Measurements from ENCODE around the gene LIN7C.
A peak's percentile ranks its signal among the peaks of the same experiment; 100 is the strongest.

Gene LIN7C

DNA sequence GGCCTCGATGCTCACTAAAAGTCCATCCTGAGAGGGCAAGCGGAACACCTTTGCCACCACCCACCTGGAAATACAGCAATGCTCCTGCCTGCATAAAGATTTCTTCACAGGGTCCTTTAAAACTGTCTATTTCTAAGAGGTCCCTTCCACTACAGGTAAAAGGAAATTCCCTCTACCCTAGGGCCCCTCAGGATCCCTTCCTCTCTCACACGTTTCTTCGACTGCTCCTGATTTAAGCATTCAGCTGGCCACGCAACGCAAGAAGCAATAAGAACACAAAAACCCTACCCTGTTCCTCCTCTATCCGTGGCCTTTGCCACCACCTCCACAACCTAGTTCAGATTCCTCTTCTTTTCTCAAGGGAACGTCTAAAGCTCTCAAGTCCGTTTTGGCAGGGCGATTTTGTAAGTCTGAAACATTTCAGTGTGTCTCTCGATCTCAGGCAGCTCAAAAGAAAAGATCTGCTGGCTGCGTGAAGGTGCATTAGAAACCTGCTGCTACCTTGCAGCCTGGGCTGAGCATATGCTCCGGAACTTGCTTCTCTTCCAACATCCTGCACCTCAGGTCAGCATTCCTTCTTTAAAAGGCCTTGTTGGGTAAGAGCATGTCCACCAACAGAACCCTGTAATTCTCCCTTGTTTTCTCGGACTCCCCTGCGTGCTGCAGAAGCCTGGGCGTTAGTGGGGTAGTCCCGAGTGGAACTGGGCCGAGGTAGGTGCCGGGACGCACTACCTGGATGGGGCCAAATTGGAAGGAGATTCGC, 35.6 kb downstream of the LIN7C start:
- Mint-ChIP-seq H3K4me1 (ENCODE audit: low read depth) (peaks cover 3% of the 10 kb centered on the region), H3K9me3 (no peaks in the 10 kb centered on the region), H3K27me3 (ENCODE audit: low read depth) (peaks cover 67% of the 10 kb centered on the region), H3K36me3 (ENCODE audit: low read depth) (peaks cover 1% of the 10 kb centered on the region), H3K4me3 (peak overlapping the region; percentile 61), H3K27ac (no peak overlapping the region)
- DNase-seq (ENCODE audit: low spot score) = no peak

DNA sequence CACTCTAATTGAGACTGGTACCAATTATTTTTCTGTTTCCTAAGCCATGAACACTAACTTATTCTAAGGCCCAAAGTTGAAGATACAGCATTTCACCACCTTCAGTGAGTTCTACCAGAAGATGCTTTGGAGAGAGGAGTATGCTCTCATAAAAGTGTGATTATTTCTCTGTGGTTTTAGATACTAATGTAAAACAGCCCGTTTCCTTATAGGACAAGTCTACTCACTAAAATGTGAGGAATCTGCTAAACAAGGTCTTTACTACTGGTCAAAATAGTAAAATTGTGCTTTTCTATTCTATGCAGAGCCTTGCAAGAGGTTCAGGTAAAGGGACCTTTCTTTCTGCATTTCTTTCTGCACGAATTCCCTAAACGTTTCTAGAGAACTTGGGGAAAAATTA, 36.4 kb downstream of the LIN7C start:
- H3K9me3 Mint-ChIP-seq = no peaks in the 10 kb centered on the region
- DNase-seq (ENCODE audit: low spot score) = no peak
- no peak overlapping the region for H3K4me3 Mint-ChIP-seq
- H3K27me3 Mint-ChIP-seq (ENCODE audit: low read depth) = peaks cover 62% of the 10 kb centered on the region
- H3K36me3 Mint-ChIP-seq (ENCODE audit: low read depth) = peaks cover 1% of the 10 kb centered on the region
- no peak overlapping the region for H3K27ac Mint-ChIP-seq
- peaks cover 3% of the 10 kb centered on the region for H3K4me1 Mint-ChIP-seq (ENCODE audit: low read depth)

DNA sequence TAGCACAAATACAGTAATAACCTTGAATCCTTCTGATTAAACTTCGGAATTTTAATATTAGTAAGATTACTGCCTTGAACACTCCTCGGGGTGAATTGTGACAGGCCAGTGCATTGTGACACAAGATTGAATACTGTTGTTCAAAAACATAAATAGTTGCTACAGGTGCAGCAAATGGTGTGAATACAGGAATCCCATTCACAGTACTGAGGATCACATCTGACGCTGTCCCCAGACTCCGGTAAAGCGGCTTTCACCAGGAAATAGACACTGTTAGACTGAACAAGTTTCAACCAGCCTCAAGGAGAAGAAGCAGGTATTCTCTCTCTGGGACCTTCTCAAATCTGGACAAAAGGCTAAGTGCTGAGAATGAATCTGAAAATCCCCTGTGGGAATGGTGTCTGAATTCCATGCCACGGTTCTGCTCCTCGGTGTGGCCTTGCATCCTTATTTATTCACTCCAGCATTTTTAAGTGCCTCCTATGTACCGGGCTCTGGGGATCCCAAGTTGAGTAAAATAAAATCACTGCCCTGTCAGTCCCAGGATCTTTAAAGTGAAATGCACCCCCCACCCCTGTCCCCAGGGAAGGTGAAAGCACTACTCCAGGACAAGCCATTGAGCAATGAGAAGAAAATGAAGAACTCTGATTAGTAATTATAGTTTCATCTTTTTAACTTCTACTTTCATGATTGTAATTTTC, 37.4 kb downstream of the LIN7C start:
- Mint-ChIP-seq H3K4me3 (no peak overlapping the region), H3K9me3 (no peaks in the 10 kb centered on the region), H3K36me3 (ENCODE audit: low read depth) (peaks cover 1% of the 10 kb centered on the region), H3K27ac (no peak overlapping the region), H3K4me1 (ENCODE audit: low read depth) (peaks cover 3% of the 10 kb centered on the region), H3K27me3 (ENCODE audit: low read depth) (peaks cover 54% of the 10 kb centered on the region)
- DNase-seq (ENCODE audit: low spot score) = no peak

DNA sequence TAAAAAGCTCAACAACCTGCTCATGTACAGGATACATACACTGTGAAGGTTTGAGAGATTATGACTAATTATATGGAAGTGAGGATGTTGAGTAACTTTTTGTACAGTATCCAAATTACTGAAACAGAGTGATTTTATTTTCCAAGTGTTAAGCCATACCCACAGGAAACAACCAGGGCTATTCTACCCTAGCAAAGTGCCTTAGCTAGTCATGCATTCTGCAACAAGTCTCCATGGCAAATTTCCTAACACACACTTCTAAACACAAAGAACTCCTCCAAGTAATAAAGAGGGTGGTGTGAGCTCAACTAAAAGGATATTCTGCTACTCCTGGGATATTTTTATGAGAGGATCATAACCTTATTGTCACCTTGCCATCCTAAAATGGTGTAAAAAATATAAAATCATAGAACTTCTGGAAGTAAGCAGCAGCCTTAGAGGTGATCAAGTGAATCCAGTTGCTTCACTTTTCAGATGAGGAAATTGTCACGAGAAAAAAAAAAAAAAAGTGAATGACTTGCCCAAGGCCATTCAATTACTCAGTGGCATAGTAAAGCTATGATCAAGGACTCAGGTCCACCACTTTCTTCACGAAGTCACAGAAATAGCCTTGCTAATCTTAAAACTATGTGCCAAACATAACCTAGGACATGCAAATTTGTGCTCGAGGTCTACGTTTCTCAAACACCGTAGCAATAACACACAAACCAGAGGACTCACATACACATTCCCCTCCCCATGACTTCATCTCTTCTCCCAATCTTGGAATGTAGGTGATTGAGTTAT, 38.2 kb downstream of the LIN7C start:
- Mint-ChIP-seq H3K4me1 (ENCODE audit: low read depth) (peaks cover 3% of the 10 kb centered on the region), H3K27ac (no peak overlapping the region), H3K9me3 (no peaks in the 10 kb centered on the region), H3K27me3 (ENCODE audit: low read depth) (peaks cover 49% of the 10 kb centered on the region), H3K4me3 (no peak overlapping the region), H3K36me3 (ENCODE audit: low read depth) (peaks cover 1% of the 10 kb centered on the region)
- no peak for DNase-seq (ENCODE audit: low spot score)

DNA sequence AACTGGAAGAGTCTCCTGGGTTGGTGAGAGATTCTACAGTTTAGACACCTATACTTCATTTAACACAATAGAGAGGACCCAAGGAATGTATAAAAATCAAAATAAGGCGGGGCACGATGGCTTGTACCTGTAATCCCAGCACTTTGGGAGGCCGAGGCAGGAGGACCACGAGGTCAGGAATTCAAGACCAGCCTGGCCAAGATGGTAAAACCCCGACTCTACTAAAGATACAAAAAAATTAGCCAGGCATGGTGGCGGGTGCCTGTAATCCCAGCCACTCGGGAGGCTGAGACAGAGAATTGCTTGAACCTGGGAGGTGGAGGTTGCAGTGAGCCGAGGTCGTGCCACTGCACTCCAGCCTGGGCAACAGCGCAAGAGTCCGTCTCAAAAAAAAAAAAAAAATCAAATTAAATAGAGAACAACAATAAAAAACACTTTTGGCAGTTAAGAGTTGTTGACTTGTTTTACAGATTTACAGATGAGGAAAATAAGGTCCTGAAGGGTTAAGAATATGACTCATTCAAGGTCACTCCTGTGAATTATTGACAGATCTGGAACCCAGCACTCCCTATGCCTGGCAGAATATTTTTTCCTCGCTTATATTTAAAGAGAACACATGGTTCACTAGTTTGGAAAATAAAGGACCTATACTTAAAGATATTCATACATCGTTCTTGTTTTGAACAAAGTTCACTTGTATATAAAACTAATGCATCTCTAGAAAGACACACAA, 39.2 kb downstream of the LIN7C start:
- no peaks in the 10 kb centered on the region for H3K36me3 Mint-ChIP-seq (ENCODE audit: low read depth)
- no peak overlapping the region for H3K27ac Mint-ChIP-seq
- H3K4me1 Mint-ChIP-seq (ENCODE audit: low read depth) = no peaks in the 10 kb centered on the region
- H3K9me3 Mint-ChIP-seq = no peaks in the 10 kb centered on the region
- H3K4me3 Mint-ChIP-seq = no peak overlapping the region
- H3K27me3 Mint-ChIP-seq (ENCODE audit: low read depth) = peaks cover 39% of the 10 kb centered on the region
- no peak for DNase-seq (ENCODE audit: low spot score)

DNA sequence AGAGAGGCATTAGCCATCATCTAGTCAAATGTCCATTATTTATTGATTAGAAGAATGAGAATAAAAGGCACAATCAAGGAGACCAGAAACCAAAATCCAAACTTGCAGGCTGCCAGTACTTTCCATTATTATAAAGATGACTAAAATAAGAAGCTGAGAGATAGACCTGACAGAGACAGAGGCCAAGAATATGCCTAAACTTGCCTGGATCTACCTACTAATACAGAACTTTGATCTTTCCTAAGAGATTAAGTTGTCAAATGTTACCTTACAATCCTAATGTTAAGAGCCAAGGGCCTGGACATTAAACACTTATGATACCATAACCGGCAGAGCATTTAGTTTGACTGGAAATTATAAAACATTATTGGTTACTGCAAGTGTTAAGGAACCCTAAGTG, 40.2 kb downstream of the LIN7C start:
- Mint-ChIP-seq H3K27ac (no peak overlapping the region), H3K27me3 (ENCODE audit: low read depth) (peaks cover 36% of the 10 kb centered on the region)

DNA sequence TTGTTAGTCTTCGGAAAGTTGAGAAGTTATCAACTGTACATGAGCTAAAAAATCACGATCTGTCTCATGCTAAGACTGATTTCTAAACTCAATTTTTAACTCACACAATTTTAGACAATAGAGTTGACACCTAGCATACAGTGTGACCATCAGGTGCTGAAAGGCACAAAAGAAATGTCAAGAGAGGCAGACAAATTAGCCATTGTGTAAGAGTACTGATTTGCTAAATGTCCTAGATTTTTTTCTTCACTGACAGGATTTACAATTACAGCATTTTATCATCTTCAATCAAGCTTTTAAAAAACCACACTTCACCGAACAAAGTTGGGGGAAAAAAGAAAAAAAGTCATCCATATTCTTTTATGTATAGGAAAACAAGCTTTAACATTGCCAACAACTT, 40.9 kb downstream of the LIN7C start:
- Mint-ChIP-seq H3K4me3 (no peak overlapping the region), H3K27me3 (ENCODE audit: low read depth) (peaks cover 29% of the 10 kb centered on the region), H3K27ac (no peak overlapping the region), H3K36me3 (ENCODE audit: low read depth) (no peaks in the 10 kb centered on the region), H3K9me3 (no peaks in the 10 kb centered on the region), H3K4me1 (ENCODE audit: low read depth) (no peaks in the 10 kb centered on the region)
- no peak for DNase-seq (ENCODE audit: low spot score)

More for the DNA sequence above, 40.2 kb downstream of the LIN7C start:
- H3K36me3 Mint-ChIP-seq (ENCODE audit: low read depth) = no peaks in the 10 kb centered on the region
- H3K4me1 Mint-ChIP-seq (ENCODE audit: low read depth) = no peaks in the 10 kb centered on the region
- DNase-seq (ENCODE audit: low spot score) = no peak
- no peaks in the 10 kb centered on the region for H3K9me3 Mint-ChIP-seq
- no peak overlapping the region for H3K4me3 Mint-ChIP-seq

DNA sequence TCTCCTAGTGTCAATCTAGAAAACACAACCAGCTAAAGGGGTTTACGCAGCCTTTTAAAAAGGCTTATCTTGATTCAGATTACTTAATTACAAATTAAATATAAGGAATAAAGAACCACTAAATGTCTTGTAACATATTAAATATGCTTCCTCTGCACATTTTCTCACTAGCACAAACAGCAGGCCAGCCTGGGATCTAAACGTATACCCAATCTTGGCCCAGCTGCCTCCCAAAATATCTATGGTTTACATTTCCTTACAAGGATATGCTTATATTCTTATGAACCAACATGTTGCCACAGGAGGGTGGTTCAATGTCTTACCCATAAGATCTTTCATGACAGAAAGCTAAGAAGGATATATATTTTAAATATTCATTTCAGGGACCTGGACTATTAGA, 41.7 kb downstream of the LIN7C start:
- no peak overlapping the region for H3K4me3 Mint-ChIP-seq
- no peak overlapping the region for H3K27ac Mint-ChIP-seq
- no peak for DNase-seq (ENCODE audit: low spot score)
- peaks cover 22% of the 10 kb centered on the region for H3K27me3 Mint-ChIP-seq (ENCODE audit: low read depth)
- no peaks in the 10 kb centered on the region for H3K36me3 Mint-ChIP-seq (ENCODE audit: low read depth)
- no peaks in the 10 kb centered on the region for H3K4me1 Mint-ChIP-seq (ENCODE audit: low read depth)
- H3K9me3 Mint-ChIP-seq = no peaks in the 10 kb centered on the region

DNA sequence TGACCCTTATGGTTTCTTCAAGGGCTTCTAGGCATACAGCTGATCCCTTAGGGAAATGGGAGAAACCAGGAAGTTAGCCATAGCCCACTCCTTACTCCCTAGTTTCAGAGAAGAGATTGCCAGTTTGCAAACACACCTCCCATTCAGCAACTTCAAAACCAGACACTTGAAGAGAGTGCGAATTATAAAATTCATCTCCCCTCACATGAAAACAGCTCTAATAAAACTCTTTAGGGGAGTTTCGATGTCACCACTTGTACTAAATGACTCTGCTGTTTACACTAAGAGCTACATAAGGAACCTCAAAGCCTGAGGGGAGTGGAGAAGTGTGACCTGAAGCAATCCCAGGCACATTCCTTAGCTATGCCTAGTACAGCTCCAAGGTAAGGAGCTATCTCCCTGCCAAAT, 42.3 kb downstream of the LIN7C start:
- DNase-seq (ENCODE audit: low spot score) = no peak
- Mint-ChIP-seq H3K27ac (no peak overlapping the region), H3K9me3 (no peaks in the 10 kb centered on the region), H3K27me3 (ENCODE audit: low read depth) (peaks cover 16% of the 10 kb centered on the region), H3K36me3 (ENCODE audit: low read depth) (no peaks in the 10 kb centered on the region), H3K4me1 (ENCODE audit: low read depth) (no peaks in the 10 kb centered on the region), H3K4me3 (no peak overlapping the region)

DNA sequence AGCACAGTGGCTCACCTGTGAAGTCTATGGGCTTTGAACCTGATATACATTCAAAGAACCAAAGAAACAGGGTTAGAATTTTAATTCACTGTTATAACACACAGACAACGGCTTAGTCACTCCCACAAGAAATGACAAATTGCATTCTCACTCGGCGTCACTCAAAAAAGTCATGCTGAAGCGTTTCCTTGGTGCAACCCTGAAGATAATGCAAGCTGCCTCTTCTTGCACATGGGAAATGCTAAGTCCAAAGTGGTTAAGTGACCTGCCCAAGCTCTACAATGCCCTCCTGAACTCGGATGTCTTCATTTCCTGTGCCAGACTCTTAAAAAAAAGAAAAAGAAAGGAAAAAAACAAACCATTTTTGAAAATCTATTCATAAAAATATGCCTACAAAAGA, 44.0 kb downstream of the LIN7C start:
- Mint-ChIP-seq H3K4me3 (no peak overlapping the region), H3K36me3 (ENCODE audit: low read depth) (no peaks in the 10 kb centered on the region), H3K27ac (no peak overlapping the region), H3K4me1 (ENCODE audit: low read depth) (no peaks in the 10 kb centered on the region), H3K27me3 (ENCODE audit: low read depth) (peaks cover 3% of the 10 kb centered on the region), H3K9me3 (no peaks in the 10 kb centered on the region)
- no peak for DNase-seq (ENCODE audit: low spot score)

DNA sequence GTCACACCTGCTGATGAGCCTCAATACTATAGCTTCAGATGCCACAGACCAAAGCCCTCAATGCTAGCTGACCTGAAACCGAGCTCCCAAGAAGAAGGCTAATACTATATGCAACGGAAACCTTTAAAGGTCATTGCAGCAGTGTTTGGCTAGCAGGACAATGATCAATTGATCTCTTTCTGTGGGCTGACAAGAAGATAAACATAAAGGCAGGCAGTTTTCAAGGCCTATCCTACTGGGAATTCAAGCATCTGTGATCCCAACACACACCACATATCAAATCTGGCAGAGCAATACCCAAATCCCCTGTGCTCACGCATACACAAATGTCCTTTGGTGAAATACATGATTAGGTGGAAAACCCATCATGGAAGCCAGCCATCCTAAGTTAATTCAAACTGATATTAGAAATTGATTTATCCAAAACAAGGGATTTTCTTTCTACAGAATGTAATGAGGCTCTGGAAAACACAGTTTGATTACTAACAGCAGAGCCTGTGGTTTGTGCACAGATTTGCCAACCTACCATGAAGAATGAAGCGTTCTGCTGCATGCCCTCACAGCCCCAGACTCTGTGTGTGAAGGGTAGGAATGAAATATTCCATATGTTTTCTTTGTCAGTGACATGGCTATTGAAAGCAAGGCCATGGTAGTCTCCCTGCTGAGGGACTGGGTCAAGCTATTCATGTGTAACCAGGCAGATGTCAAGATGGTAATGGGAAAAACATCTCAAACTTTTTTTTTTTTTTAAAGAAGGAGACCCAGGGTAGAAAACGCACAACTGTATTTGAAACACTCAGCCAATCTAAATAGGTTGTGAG, 46.2 kb downstream of the LIN7C start:
- Mint-ChIP-seq H3K4me3 (no peak overlapping the region), H3K36me3 (ENCODE audit: low read depth) (no peaks in the 10 kb centered on the region), H3K27me3 (ENCODE audit: low read depth) (no peaks in the 10 kb centered on the region), H3K4me1 (ENCODE audit: low read depth) (no peaks in the 10 kb centered on the region), H3K9me3 (no peaks in the 10 kb centered on the region), H3K27ac (no peak overlapping the region)
- no peak for DNase-seq (ENCODE audit: low spot score)

DNA sequence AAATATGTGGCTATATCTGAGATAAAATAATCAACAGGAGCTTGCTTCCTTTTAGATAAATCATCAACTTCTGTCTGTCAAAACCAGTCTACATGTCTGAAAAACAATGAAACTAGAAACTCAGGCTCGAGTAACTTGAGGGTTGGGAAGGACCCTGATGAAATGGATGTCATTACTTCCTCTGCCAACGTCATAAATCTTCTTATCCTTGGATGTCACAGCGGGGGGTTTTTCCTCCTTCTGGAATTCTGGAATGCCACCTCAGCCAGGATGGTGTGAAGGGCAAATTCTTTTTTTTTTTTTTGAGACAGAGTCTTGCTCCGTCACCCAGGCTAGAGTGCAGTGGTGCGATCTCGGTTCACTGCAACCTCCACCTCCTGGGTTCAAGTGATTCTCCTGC, 47.4 kb downstream of the LIN7C start:
- no peak for DNase-seq (ENCODE audit: low spot score)
- H3K9me3 Mint-ChIP-seq = no peaks in the 10 kb centered on the region
- H3K4me1 Mint-ChIP-seq (ENCODE audit: low read depth) = no peaks in the 10 kb centered on the region
- H3K27me3 Mint-ChIP-seq (ENCODE audit: low read depth) = no peaks in the 10 kb centered on the region
- H3K4me3 Mint-ChIP-seq = no peak overlapping the region
- no peaks in the 10 kb centered on the region for H3K36me3 Mint-ChIP-seq (ENCODE audit: low read depth)
- H3K27ac Mint-ChIP-seq = no peak overlapping the region

DNA sequence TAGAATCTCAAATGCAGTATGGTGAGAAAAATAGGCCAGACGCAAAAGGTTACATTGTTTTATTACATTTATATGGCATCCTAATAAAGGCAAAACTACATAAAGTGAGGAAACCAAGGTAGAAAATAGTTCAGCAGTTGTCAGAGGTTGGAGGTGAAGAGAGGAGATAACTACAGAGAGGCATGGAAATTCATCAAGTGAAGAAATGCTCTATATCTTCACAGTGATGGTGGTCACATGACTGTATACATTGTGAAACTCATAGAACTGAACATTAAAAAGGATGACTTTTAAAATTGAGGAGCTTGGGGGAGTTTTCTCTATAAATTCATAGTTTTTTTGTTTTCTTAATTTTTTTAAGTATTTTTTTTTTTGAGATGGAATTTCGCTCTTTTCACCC, 48.4 kb downstream of the LIN7C start:
- Mint-ChIP-seq H3K4me3 (no peak overlapping the region), H3K4me1 (ENCODE audit: low read depth) (no peaks in the 10 kb centered on the region)

More for the DNA sequence above, 48.4 kb downstream of the LIN7C start:
- no peaks in the 10 kb centered on the region for H3K27me3 Mint-ChIP-seq (ENCODE audit: low read depth)
- no peak overlapping the region for H3K27ac Mint-ChIP-seq
- DNase-seq (ENCODE audit: low spot score) = no peak
- H3K9me3 Mint-ChIP-seq = no peaks in the 10 kb centered on the region
- no peaks in the 10 kb centered on the region for H3K36me3 Mint-ChIP-seq (ENCODE audit: low read depth)
